DND-41 (cell line): Measurements from ENCODE around the gene NCOA5.

Source experiments
- ATAC-seq: fragments of 200-7000 bp; cut with Tn5 transposase; 3 replicates; pipeline ENCODE4 v1.9.1; 2021; ENCODE audit warnings: low read depth; ENCODE audit not compliant: insufficient read depth
- DNase-seq: peaks from one replicate; pipeline ENCODE4 v3.0.0-alpha.2; 2020
- H2AFZ ChIP-seq: 2 replicates; pipeline ENCODE4 v1.6.0; 2012; ENCODE audit warnings: low read depth, low read length
- H3K27ac ChIP-seq: 2 replicates; pipeline ENCODE4 v1.5.1; 2012; ENCODE audit warnings: low read length, inconsistent platforms
- H3K27me3 ChIP-seq: fragments of 200-600 bp; sonication (generic); 2 replicates; pipeline ENCODE4 v1.6.0; 2012; ENCODE audit warnings: low read length, mild to moderate bottlenecking, inconsistent platforms; ENCODE audit not compliant: insufficient read depth, poor library complexity
- H3K36me3 ChIP-seq: 2 replicates; pipeline ENCODE4 v1.5.1; 2012; ENCODE audit warnings: low read length, inconsistent platforms; ENCODE audit not compliant: insufficient read depth
- H3K4me1 ChIP-seq: 2 replicates; pipeline ENCODE4 v1.5.1; 2012; ENCODE audit warnings: mild to moderate bottlenecking, low read length; ENCODE audit not compliant: insufficient read depth
- H3K4me2 ChIP-seq: 2 replicates; pipeline ENCODE4 v1.6.0; 2012; ENCODE audit warnings: mild to moderate bottlenecking, moderate library complexity, low read length, inconsistent platforms; ENCODE audit not compliant: insufficient read depth
- H3K4me3 ChIP-seq, 2 experiments: fragments of 200-600 bp in 1 of 2; shearing (Covaris generic) in 1 of 2; 2 replicates each; pipeline ENCODE4 v1.5.1; 2012 to 2016; ENCODE audit warnings: inconsistent platforms in 2 of 2, low read length in 2 of 2, mild to moderate bottlenecking in 2 of 2, low read depth in 1 of 2, moderate library complexity in 1 of 2
- H3K79me2 ChIP-seq: 2 replicates; pipeline ENCODE4 v1.6.0; 2012; ENCODE audit warnings: low read length, inconsistent platforms; ENCODE audit not compliant: insufficient read depth
- H3K9ac ChIP-seq: 2 replicates; pipeline ENCODE4 v1.6.0; 2012; ENCODE audit warnings: low read depth, mild to moderate bottlenecking, inconsistent platforms, low read length, moderate library complexity
- H3K9me3 ChIP-seq: 2 replicates; pipeline ENCODE4 v1.5.1; 2012; ENCODE audit warnings: low read length, moderate library complexity, mild to moderate bottlenecking, inconsistent platforms; ENCODE audit not compliant: insufficient read depth, severe bottlenecking
- H4K20me1 ChIP-seq: 2 replicates; pipeline ENCODE4 v1.6.0; 2012; ENCODE audit warnings: low read length; ENCODE audit not compliant: insufficient read depth
- EZH2 ChIP-seq: IDR thresholded peaks from 3 replicates; pipeline ENCODE4 v1.6.1; 2012; ENCODE audit warnings: borderline replicate concordance, low read depth, mild to moderate bottlenecking, moderate library complexity, low read length, inconsistent platforms; ENCODE audit not compliant: severe bottlenecking
- TF ChIP-seq, protein P1 (sequence below): IDR thresholded peaks from 2 replicates; pipeline ENCODE4 v1.5.1; 2012; ENCODE audit warnings: borderline replicate concordance, low read length, moderate library complexity, mild to moderate bottlenecking; ENCODE audit not compliant: poor library complexity, severe bottlenecking; ENCODE audit errors: extremely low read depth

Gene NCOA5

DNA sequence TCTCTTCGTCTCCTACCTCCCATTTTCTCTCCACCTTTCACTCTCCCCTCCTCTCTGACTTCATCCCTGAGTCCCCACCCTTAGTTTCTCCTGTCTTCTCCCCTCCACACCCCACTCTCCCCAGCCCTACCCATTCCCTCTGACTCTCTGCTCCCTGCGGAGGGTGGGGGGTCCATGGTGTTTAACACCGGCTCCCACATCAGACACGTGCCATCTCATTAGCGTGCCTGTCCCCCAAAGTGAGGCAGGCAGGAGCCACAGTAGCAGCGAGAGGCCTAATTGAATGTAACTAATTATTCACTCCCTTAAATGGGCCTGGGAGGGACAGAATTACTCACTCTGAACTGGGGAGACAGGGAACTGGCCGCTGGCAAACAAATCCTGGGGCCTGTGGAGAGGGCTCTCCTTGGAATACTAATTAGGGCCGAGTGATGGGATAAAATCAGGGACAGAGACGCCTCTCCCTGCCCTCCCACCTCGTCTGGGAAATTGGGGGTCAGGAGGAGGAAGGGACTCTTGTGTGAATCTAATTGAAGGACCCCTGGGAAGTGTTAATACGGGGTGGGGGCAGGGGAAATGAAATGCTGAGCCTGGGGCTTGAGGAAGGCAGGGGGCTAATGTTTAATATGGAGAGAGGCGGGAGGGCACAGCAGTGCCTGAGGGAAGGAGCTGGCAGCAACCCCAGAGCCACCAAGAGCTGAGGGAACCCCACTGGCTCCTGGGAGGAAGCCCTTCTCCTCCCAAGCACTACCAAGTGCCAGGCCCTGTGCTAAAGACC, 46.3 kb upstream of the NCOA5 start:
- no peak overlapping the region for H3K27ac ChIP-seq
- H3K4me2 ChIP-seq = no peak overlapping the region
- peaks cover 43% of the 10 kb centered on the region for H3K27me3 ChIP-seq
- H3K79me2 ChIP-seq = no peaks in the 10 kb centered on the region
- H3K4me3 ChIP-seq = no peak overlapping the region
- H3K9me3 ChIP-seq = no peaks in the 10 kb centered on the region
- no peak for TF ChIP-seq EZH2
- TF ChIP-seq, protein P1, sequence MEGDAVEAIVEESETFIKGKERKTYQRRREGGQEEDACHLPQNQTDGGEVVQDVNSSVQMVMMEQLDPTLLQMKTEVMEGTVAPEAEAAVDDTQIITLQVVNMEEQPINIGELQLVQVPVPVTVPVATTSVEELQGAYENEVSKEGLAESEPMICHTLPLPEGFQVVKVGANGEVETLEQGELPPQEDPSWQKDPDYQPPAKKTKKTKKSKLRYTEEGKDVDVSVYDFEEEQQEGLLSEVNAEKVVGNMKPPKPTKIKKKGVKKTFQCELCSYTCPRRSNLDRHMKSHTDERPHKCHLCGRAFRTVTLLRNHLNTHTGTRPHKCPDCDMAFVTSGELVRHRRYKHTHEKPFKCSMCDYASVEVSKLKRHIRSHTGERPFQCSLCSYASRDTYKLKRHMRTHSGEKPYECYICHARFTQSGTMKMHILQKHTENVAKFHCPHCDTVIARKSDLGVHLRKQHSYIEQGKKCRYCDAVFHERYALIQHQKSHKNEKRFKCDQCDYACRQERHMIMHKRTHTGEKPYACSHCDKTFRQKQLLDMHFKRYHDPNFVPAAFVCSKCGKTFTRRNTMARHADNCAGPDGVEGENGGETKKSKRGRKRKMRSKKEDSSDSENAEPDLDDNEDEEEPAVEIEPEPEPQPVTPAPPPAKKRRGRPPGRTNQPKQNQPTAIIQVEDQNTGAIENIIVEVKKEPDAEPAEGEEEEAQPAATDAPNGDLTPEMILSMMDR = no peak
- no peaks in the 10 kb centered on the region for H3K4me1 ChIP-seq
- DNase-seq (no peak), ATAC-seq (no peak)
- no peak overlapping the region for H3K9ac ChIP-seq
- peaks cover 16% of the 10 kb centered on the region for H4K20me1 ChIP-seq
- H2AFZ ChIP-seq = no peak overlapping the region
- no peaks in the 10 kb centered on the region for H3K36me3 ChIP-seq

DNA sequence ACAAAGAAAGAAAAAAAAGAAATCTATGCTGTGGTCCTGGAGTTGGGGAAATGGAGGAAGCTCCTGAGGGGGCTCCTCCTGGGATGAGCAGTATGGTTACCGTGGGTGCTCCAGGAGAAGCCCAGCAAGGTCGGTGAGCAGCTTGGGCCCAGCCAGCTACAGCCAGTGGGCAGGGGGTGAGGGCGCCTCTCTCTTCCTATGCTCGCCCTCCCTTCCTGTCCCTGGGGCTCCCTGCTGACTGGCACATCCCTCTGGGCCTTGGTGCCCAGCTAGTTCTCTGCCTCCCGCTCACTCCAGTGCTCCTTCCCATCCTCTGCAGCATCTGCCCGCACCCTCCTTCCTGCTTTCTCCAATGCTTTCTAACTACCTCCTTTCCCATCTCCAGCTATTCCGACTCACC, 45.0 kb upstream of the NCOA5 start:
- no peak overlapping the region for H3K9ac ChIP-seq
- no peak for ATAC-seq
- H3K4me2 ChIP-seq = no peak overlapping the region
- no peak for DNase-seq
- H3K79me2 ChIP-seq = no peaks in the 10 kb centered on the region
- no peaks in the 10 kb centered on the region for H3K36me3 ChIP-seq
- TF ChIP-seq EZH2 = no peak
- TF ChIP-seq, protein P1 = no peak
- H3K27ac ChIP-seq = no peak overlapping the region
- peaks cover 14% of the 10 kb centered on the region for H4K20me1 ChIP-seq
- no peaks in the 10 kb centered on the region for H3K4me1 ChIP-seq
- H3K27me3 ChIP-seq = peaks cover 37% of the 10 kb centered on the region
- no peak overlapping the region for H3K4me3 ChIP-seq
- H2AFZ ChIP-seq = no peak overlapping the region
- no peaks in the 10 kb centered on the region for H3K9me3 ChIP-seq

DNA sequence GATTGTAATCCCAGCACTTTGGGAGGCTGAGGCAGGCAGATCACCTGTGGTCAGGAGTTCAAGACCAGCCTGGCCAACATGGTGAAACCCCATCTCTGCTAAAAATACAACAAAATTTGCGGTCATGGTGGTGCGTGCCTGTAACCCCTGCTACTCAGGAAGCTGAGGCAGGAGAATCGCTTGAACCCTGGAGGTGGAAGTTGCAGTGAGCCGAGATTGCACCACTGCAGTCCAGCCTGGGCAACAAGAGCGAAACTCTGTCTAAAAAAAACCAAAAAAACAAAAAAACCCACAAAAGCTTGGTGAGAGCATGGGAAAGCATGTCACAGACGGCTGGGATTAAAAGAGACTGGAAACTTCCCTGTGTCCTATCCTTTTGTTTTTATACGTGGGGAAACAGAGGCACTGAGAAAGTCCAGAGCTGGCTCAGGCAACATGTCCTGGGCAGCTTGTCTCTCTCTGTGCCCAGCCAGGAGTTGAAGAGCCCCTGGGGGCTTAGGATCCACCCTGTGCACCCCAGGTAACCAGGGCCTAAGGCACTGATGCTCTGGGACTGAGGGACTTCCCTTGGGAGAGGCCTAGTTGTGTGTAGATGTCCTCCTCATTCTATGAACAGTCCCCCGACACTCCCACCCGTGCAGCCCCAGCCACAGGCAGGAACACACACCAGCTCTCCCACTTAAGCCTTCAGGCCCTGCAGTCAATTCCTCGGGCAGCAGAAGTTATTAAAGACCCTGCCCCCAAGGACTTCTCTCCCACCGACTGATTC, 44.3 kb upstream of the NCOA5 start:
- DNase-seq (no peak), ATAC-seq (no peak)
- Histone ChIP-seq H3K36me3 (no peaks in the 10 kb centered on the region), H3K4me3 (no peak overlapping the region), H4K20me1 (peaks cover 11% of the 10 kb centered on the region), H3K79me2 (no peaks in the 10 kb centered on the region), H3K27me3 (peaks cover 32% of the 10 kb centered on the region), H3K9me3 (no peaks in the 10 kb centered on the region), H3K4me1 (no peaks in the 10 kb centered on the region), H3K9ac (no peak overlapping the region), H3K27ac (no peak overlapping the region), H2AFZ (no peak overlapping the region), H3K4me2 (no peak overlapping the region)
- TF ChIP-seq EZH2 = no peak
- TF ChIP-seq, protein P1 = no peak
